ENCODE data around the gene CTNNA3.

GRCh38 chr10:67476201-67476600 lies 219.8 kb downstream of the CTNNA3 start:
- TF ChIP-seq CTCF (IDR thresholded peaks at IDR 0.05; ENCODE audit: low read depth, low read length, poor library complexity, severe bottlenecking) (peak; percentile 32), EZH2phosphoT487 (IDR thresholded peaks at IDR 0.05; ENCODE audit: borderline replicate concordance, low read length) (no peak)

Data from DOHH2 (cell line).